Transverse colon (tissue), 4 donors: ENCODE results near the gene RFX3.

ENCODE experiments used
- POLR2A ChIP-seq: fragments of 450-650 bp; IDR thresholded peaks from one replicate; pipeline ENCODE4 v1.6.1; 2016; ENCODE audit warnings: antibody characterized with exemption, mild to moderate bottlenecking, moderate library complexity
- POLR2AphosphoS5 ChIP-seq, 3 donors: sonication (generic); formaldehyde crosslinking; IDR thresholded peaks; one replicate each; pipeline ENCODE4 v1.6.1; 2016; ENCODE audit warnings: antibody characterized with exemption in 3 of 3
- TF ChIP-seq, protein P1 (sequence below), 5 experiments: fragments of 200-600 bp in 3 of 5; fragments of 450-650 bp in 2 of 5; sonication (generic) in 3 of 5; IDR thresholded peaks; 1 replicate in 2 of 5; 2 replicates in 3 of 5; pipeline ENCODE4 v1.5.1; 2016 to 2017; ENCODE audit warnings: antibody characterized with exemption in 5 of 5, inconsistent platforms in 3 of 5, mild to moderate bottlenecking in 2 of 5, moderate library complexity in 1 of 5

DNA sequence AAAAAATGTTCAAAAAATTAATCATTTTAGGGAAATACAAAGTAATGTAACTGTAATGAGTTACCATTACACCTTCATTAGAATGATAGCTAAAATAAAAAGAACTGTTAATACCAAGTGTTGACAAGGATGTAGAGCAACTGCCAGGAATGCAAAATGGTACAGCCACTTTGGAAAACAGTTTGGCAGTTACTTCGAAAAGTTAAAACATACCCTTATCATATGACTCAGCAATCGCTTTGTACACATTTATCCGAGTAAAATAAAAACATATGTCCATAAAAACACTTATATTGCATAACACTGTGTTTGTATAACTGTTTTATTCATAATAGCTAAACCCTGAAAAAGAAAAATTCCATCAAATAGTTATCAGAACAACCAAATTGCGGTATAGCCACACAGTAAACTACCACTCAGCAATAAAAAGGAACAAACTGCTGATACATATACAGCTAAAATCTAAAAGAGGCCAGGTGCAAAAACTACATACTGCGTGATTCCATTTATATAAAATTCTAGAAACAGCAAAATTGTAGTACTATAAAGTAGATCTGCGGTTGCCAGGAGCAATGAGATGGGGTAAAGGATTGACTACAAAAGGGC is 61.7 kb downstream of the RFX3 start:
- no peak for TF ChIP-seq POLR2A
- TF ChIP-seq, protein P1, sequence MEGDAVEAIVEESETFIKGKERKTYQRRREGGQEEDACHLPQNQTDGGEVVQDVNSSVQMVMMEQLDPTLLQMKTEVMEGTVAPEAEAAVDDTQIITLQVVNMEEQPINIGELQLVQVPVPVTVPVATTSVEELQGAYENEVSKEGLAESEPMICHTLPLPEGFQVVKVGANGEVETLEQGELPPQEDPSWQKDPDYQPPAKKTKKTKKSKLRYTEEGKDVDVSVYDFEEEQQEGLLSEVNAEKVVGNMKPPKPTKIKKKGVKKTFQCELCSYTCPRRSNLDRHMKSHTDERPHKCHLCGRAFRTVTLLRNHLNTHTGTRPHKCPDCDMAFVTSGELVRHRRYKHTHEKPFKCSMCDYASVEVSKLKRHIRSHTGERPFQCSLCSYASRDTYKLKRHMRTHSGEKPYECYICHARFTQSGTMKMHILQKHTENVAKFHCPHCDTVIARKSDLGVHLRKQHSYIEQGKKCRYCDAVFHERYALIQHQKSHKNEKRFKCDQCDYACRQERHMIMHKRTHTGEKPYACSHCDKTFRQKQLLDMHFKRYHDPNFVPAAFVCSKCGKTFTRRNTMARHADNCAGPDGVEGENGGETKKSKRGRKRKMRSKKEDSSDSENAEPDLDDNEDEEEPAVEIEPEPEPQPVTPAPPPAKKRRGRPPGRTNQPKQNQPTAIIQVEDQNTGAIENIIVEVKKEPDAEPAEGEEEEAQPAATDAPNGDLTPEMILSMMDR (IDR thresholded peaks at IDR 0.05), result no peak
- TF ChIP-seq POLR2AphosphoS5 (IDR thresholded peaks at IDR 0.05), result no peak
